Measurements from ENCODE around the gene DIPK1C.

Gene DIPK1C

GRCh38 chr18:74480149-74480651 lies 23.1 kb upstream of the DIPK1C start:
- no peak for DNase-seq

- DNase-seq = no peak
These were observed 22.5 kb upstream of the DIPK1C start for GRCh38 chr18:74479486-74480148.

- DNase-seq = no peak
These were observed 21.8 kb upstream of the DIPK1C start for GRCh38 chr18:74478880-74479279.

GRCh38 chr18:74478316-74478715 lies 21.2 kb upstream of the DIPK1C start:
- DNase-seq = no peak

DNA sequence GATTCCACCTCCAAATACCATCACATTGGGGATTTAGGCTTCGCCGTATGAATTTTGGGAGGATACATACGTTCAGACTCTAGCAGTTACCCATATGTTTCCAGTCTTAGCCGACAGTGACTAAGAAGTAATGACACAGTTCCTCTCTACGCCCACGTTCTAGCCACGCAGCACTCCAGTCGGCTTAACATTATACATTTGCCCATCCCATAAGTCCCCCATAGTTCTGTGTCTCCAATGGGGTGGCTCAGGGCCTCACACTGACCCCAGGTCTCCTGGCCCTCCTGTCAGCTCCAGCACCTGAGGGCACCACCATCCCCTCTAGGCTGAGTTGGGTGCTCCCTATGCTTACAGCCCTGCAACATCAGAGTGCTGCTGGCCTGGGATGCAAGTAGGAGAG lies 20.7 kb upstream of the DIPK1C start:
- DNase-seq = no peak

GRCh38 chr18:74476140-74476539 lies 19.0 kb upstream of the DIPK1C start:
- no peak for DNase-seq

DNA sequence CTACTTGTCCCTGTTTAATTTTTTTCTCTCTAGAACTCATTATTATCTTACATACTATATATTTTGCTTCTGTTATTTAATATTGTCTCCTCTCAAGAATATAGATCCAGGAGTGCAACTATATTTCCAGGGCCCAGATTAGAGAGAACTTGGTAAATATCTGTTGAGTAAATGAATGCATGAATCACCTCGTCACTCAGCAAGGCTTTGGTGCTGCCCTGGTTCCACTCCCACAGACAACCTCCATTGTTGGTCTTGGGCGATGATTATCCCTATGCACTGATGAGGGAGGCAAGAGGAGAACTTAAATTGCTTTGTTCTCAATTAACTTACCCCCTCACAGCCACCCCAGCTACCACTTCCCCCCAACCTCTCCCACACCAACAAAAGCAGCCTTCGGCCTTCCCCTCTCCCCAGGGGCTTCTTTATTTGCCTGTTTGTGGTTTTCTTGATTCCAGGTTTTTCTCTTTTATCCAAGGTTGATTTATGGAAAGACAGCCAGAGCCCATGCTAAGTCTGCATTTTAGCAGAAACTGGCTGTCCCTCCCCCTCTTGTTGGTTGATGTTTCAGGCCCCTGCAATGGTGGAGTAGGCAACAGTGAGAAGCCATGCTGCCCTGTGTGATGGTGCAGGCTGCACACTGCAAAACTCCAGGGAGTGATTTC lies 17.0 kb upstream of the DIPK1C start:
- no peak for DNase-seq

GRCh38 chr18:74472312-74472711 lies 15.2 kb upstream of the DIPK1C start:
- no peak for DNase-seq

GRCh38 chr18:74468547-74469061 lies 11.5 kb upstream of the DIPK1C start:
- DNase-seq = no peak

DNA sequence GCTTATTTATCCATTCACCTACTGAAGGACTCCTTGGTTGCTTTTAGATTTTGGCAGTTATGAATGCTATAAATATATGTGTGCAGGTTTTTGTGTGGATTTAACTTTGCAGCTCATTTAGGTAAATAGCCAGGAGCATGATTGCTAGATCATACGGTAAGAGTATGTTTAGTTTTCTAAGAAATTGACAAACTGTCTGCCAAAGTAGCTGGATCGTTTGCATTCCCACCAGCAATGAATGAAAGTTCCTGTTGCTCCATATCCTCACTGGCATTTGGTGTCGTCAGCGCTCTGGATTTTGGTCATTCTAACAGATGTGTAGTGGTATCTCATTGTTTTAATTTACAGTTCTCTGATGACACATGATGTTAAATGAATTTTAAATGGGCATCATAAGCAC lies 8.7 kb upstream of the DIPK1C start:
- DNase-seq = no peak

- no peak for DNase-seq
These were observed 6.9 kb upstream of the DIPK1C start for GRCh38 chr18:74463983-74464382.

DNA sequence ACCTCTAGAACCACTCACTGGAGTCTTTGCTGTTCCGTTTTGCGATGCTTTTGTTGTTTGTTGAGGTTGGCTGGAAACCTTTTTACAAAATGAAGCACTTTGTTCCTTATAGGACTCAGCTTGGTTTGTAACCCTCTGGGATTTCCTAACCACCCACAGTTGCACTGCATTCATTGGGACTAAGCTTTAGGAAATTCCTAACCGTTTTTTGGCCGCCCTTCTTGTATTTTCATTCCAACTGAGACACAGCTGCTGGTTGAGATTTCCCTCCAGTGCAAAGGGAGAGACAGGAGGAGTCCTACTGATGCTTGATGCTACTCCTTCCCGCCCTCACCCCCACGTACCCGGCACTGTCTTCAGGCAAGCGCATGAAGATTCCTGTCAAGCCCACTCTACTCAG lies 6.1 kb upstream of the DIPK1C start:
- no peak for DNase-seq

GRCh38 chr18:74460825-74461224 lies 3.7 kb upstream of the DIPK1C start:
- no peak for DNase-seq

DNA sequence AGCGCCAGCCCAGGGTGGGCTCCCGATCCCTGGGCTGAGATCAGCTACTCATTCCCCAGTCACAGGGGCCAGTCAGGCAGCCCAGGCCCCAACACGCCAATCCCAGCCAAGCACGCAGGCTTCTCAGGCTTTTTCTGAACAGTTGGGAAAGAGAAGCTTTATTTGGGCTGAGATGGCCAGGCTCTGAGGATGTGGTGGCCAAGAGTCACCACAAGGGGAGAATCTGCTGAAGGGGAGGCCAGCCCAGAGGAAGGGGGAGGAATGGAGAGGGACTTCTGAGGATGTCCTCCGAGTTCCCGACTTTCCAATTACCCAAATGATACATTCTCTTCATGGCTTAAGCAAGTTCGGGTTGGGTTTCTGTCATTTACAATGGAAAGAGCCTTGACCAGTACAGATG lies 2.8 kb upstream of the DIPK1C start:
- no peak for DNase-seq

DNA sequence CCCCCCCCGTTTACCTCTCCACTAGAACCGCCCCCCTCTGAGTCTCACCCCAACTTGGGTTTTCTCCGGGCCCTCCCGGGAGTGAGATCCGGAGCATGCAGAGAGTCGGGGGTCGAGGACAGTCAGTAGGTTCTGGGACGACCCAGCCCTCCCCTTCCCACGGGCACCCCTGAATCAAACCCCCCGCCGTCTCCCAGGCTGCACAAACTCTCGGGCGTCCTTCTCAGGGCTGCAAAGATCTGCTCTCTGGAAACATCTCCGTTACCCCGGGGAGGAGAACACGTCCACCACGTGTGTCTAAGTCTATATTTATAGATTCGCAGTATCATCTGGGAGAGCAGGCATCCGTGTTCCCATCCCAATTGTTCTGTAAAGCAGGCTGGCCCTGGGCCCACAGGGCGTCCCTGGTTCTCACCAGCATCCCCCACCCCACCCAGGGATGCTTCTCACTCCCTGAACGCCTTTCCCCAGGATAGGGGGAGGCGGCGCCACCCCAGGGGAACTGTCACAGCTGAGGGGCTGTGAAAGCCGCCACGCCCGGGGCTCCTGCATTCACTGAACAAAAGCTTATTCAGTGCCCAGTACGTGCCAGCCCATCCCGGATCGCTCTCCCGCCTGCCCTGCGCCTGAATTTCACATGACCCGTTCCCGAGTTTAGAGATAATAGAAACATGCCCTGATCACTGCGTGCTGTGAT lies 765 bp upstream of the DIPK1C start:
- DNase-seq = no peak

GRCh38 chr18:74456349-74457042 lies 612 bp downstream of the DIPK1C start:
- no peak for DNase-seq

- no peak for DNase-seq
These were observed 1.1 kb downstream of the DIPK1C start for GRCh38 chr18:74456017-74456348.

- DNase-seq = no peak
These were observed 1.7 kb downstream of the DIPK1C start for GRCh38 chr18:74455386-74455785.

GRCh38 chr18:74454279-74454751 lies 2.8 kb downstream of the DIPK1C start:
- DNase-seq = no peak

DNA sequence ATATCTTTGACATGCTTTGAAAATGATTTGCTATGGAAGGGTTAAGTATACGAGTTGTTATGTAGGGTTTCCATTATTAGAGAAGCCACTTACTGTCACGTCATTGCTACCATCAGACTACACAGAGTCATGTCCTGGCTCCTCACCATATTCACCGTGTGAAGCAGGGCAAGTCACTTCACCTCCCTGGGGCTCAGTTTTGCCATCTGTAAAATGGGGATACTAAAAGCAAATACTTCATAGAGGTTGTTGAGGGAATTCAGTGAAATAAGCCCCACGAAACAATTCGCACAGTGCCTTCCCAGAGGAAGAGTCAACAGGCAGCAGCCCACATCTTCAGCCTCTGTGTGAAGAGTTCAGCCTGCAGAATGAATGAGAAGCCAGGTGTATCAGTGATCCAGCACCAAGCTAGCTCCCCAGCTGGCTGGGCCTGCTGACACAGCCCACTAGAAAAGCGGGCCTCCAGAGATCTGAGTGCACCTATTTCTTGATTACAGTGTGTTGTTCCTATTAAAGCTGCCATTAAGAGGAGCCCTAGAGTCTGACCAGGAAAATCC lies 3.4 kb downstream of the DIPK1C start:
- no peak for DNase-seq

DNA sequence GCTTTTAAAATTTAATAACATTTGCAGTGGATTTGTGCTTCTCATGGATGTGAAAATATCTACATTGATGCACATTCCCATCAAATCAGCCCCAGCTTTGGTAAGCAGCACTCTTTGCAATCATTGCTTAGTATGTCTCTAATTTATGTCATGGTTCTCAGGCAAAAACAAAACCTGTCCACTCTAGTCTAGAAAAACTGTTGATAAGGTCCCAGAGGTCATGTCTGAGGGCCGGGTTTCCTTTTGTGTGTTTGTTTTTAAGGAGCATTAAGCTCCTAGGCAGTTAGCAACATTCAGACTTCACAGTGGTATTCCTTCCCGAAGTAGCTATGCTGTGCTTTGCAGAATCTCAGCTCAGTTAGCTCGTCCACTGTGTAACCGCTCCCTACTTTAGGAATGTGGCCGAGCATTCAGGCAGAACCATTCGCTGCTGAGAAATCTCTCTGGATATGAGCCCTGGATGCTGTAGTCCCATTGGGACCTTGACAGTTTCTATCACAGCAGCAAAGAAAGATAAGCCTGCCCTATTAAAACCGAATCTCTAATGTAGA lies 4.0 kb downstream of the DIPK1C start:
- DNase-seq = no peak

DNA sequence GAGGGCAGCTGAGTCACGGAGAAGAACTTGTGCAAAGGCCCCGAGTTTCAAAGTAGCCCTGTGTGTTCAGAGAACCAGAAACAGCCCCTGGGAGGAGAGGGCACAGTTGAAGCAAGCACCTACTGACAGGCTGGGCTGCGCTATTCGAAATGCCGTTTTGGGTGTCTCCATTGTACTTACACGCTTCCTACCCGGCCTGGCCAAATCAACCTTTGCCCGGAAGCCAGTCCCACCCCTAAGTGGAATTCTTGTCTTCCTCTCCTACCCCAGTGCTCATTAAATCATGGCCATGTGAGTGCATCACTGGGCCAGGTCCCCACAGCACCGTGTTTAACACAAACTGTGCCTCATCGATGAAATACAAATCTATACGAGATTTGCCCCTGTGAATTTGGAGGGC lies 6.0 kb downstream of the DIPK1C start:
- no peak for DNase-seq

DNA sequence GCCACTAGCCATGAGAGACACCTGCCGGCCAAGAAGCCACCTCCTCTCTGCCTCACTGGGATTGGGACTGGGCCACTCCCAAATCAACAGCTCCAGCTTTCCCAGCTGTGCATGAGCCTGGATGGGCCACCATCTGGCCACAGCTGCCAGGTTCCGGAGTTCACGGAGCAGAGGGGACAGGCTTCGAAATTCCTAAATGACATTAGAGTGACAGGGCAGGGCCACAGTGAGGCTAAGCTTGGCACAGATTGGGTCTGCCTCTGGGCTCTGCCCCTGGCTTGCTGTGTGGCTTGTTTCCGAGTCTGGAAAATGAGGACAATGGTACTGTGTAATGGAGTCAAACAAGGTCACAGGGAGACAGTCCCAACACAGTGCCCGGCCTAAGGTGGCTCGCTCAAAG lies 6.5 kb downstream of the DIPK1C start:
- DNase-seq = no peak
